GM21528 (cell line): Measurements from ENCODE around the gene NPNT.

Experiments used
- ATAC-seq: cut with Tn5 transposase; IDR thresholded peaks from one replicate; pipeline ENCODE4 v1.9.1; 2021; ENCODE audit warnings: mild to moderate bottlenecking, moderate library complexity; ENCODE audit not compliant: unreplicated experiment, low FRiP score

NPNT gene

GRCh38 chr4:105966051-105966450 lies 70.8 kb downstream of the NPNT start:
- ATAC-seq: no peak

- ATAC-seq: no peak
Measured at GRCh38 chr4:105967058-105967658, 71.9 kb downstream of the NPNT start.

GRCh38 chr4:105969575-105969974 lies 74.3 kb downstream of the NPNT start:
- no peak for ATAC-seq

- ATAC-seq: no peak
Measured at GRCh38 chr4:105970371-105970770, 75.1 kb downstream of the NPNT start.

- ATAC-seq: no peak
Measured at GRCh38 chr4:105971036-105971435, 75.8 kb downstream of the NPNT start.

- ATAC-seq: no peak
Measured at GRCh38 chr4:105972946-105973621, 77.8 kb downstream of the NPNT start.

GRCh38 chr4:105976915-105977314 lies 81.6 kb downstream of the NPNT start:
- ATAC-seq: no peak

- ATAC-seq: no peak
Measured at GRCh38 chr4:105978684-105979296, 83.5 kb downstream of the NPNT start.

- no peak for ATAC-seq
Measured at GRCh38 chr4:105979506-105979905, 84.2 kb downstream of the NPNT start.

GRCh38 chr4:105988671-105989070 lies 93.4 kb downstream of the NPNT start:
- no peak for ATAC-seq

GRCh38 chr4:105989485-105990242 lies 94.4 kb downstream of the NPNT start:
- ATAC-seq: no peak

GRCh38 chr4:105990933-105991332 lies 95.7 kb downstream of the NPNT start:
- ATAC-seq: no peak

GRCh38 chr4:105991726-105992125 lies 96.5 kb downstream of the NPNT start:
- ATAC-seq: no peak

- no peak for ATAC-seq
Measured at GRCh38 chr4:105992641-105993305, 97.5 kb downstream of the NPNT start.

GRCh38 chr4:105994061-105994460 lies 98.8 kb downstream of the NPNT start:
- ATAC-seq: no peak

- no peak for ATAC-seq
Measured at GRCh38 chr4:105994841-105995501, 99.7 kb downstream of the NPNT start.

- no peak for ATAC-seq
Measured at GRCh38 chr4:105996845-105997244, 101.6 kb downstream of the NPNT start.

GRCh38 chr4:105998171-105999063 lies 103.1 kb downstream of the NPNT start:
- ATAC-seq: no peak

GRCh38 chr4:106002994-106003393 lies 107.7 kb downstream of the NPNT start:
- ATAC-seq: no peak
